Astrocyte (in vitro differentiated cells and primary cell): ENCODE results near the gene WTAP.

ENCODE experiments used
- EZH2 ChIP-seq: IDR thresholded peaks from 2 replicates; pipeline ENCODE4 v1.6.1; 2012; ENCODE audit warnings: mild to moderate bottlenecking, low read length, inconsistent platforms; ENCODE audit not compliant: insufficient read depth
- TF ChIP-seq, protein P1 (sequence below): IDR thresholded peaks from 2 replicates; pipeline ENCODE4 v1.5.1; 2011; ENCODE audit warnings: low read depth, mild to moderate bottlenecking, inconsistent platforms, low read length, moderate library complexity; ENCODE audit not compliant: insufficient read depth

DNA sequence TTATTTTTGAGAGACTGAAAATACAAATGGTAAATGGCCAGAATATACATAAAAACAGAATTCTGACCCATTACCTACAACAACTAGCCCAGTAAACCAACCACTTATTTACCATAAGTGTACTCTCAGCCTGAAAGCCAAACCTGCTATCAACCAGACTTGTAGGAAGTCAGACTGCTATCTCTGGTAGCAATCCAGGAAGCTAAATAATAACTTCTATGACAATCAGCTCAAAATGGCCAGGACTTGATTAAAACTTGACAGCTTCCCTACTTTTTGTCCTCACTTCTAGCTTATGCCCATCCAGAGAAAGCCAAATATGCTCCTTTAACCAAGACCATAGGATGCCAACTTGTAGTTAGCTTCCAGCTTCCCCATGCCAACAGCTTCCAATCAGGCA lies 4.7 kb upstream of the WTAP start:
- TF ChIP-seq, protein P1, sequence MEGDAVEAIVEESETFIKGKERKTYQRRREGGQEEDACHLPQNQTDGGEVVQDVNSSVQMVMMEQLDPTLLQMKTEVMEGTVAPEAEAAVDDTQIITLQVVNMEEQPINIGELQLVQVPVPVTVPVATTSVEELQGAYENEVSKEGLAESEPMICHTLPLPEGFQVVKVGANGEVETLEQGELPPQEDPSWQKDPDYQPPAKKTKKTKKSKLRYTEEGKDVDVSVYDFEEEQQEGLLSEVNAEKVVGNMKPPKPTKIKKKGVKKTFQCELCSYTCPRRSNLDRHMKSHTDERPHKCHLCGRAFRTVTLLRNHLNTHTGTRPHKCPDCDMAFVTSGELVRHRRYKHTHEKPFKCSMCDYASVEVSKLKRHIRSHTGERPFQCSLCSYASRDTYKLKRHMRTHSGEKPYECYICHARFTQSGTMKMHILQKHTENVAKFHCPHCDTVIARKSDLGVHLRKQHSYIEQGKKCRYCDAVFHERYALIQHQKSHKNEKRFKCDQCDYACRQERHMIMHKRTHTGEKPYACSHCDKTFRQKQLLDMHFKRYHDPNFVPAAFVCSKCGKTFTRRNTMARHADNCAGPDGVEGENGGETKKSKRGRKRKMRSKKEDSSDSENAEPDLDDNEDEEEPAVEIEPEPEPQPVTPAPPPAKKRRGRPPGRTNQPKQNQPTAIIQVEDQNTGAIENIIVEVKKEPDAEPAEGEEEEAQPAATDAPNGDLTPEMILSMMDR = no peak
- TF ChIP-seq EZH2 = no peak
